ENCODE measurements around the gene FAM170A. TPM values are rescaled to one million over a fixed set of nuclear protein-coding genes. Genes with fewer than 3 reads are reported as not detected.

Gene FAM170A, protein sequence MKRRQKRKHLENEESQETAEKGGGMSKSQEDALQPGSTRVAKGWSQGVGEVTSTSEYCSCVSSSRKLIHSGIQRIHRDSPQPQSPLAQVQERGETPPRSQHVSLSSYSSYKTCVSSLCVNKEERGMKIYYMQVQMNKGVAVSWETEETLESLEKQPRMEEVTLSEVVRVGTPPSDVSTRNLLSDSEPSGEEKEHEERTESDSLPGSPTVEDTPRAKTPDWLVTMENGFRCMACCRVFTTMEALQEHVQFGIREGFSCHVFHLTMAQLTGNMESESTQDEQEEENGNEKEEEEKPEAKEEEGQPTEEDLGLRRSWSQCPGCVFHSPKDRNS
- not detected in 2 replicates for total RNA-seq (2012; rRNA removed)

DNA sequence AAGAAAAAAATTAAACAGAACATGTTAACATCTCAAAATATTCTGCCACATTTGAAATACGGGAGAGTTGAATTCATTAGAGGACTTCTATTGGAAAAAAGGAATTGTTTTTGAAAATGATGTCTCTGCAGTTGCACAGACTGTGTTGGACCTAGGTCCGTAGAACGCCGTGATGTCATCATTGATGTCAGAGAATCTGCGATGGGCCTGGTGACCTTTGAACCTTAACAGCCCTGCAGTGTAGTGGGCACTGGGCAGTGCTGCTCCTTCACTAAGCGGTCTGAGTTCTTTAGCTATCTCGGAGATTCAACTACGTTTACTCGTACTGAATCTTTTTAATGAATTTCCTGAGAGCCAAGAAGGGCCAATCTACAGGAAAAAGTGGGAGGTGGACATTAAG lies at the start of gene FAM170A:
Gene FAM170A (plus strand): TSS at position 220 of the 400 bp plus-strand sequence. CDS start 211 bp downstream, outside the sequence.
- H3K27me3 ChIP-seq (ENCODE audit: control insufficient read depth, insufficient read depth, low read length), result no peaks in the 10 kb centered on the region
- H3K4me3 ChIP-seq (ENCODE audit: low read length), result no peak within 1 kb of the TSS
- H3K9ac ChIP-seq (ENCODE audit: low read depth, low read length), result no peak within 1 kb of the TSS
- no peaks in the 10 kb centered on the region for H3K9me3 ChIP-seq (replicated peaks; ENCODE audit: low read length)
- no peak within 1 kb of the TSS for H3K4me2 ChIP-seq (ENCODE audit: low read length)
- no peaks in the 10 kb centered on the region for H3K36me3 ChIP-seq (ENCODE audit: insufficient read depth, low read length)
- H3K4me1 ChIP-seq (ENCODE audit: control insufficient read depth, insufficient read depth, low read length), result no peaks in the 10 kb centered on the region

GRCh38 chr5:119582987-119583386 lies 46.4 kb upstream of the FAM170A start:
- Histone ChIP-seq H3K9ac (ENCODE audit: low read depth, low read length) (no peak overlapping the region), H3K4me3 (ENCODE audit: low read length) (no peak overlapping the region), H3K9me3 (replicated peaks; ENCODE audit: low read length) (no peaks in the 10 kb centered on the region), H3K4me1 (ENCODE audit: control insufficient read depth, insufficient read depth, low read length) (no peaks in the 10 kb centered on the region), H3K36me3 (ENCODE audit: insufficient read depth, low read length) (no peaks in the 10 kb centered on the region), H3K4me2 (ENCODE audit: low read length) (no peak overlapping the region), H3K27me3 (ENCODE audit: control insufficient read depth, insufficient read depth, low read length) (peaks cover 3% of the 10 kb centered on the region)

DNA sequence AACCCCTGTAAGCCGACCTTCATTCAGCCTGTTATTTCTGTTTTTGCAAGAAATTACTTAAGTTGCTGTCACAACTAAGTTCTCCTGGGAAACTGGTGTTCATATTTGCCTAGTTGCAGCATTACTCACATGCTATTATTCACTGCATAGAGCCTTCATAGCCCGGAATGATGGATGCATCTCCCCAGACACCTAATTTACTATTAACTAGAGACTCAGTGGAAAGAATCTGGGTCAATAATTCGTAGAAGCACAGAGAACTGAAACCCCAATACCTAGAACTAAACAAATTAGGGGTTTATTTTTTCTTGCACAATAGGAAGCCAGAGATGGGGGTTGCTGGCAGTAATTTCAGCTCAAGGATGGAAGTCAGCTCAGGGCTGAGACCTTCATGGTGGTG lies 45.7 kb upstream of the FAM170A start:
- H3K4me1 ChIP-seq (ENCODE audit: control insufficient read depth, insufficient read depth, low read length), result no peaks in the 10 kb centered on the region

DNA sequence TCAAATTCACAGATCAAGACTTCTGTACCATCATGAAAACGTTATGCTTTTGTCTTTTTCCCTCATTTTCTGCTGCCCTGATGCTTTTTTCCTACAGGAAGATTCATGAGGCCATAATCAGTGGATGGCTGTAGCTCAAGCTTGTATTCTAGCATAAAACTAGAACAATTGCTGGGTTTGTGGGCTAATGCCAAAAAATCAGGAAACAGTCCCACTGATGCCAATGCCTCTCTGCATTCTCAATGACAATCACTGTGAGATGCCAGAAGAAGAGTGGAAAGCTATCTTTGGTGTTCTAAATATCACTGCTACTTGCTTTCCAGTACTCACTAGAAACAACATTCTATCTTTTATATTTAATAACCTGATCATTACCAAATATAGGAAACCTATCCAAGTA lies 33.3 kb upstream of the FAM170A start:
- Histone ChIP-seq H3K4me2 (ENCODE audit: low read length) (no peak overlapping the region), H3K9ac (ENCODE audit: low read depth, low read length) (no peak overlapping the region), H3K36me3 (ENCODE audit: insufficient read depth, low read length) (no peaks in the 10 kb centered on the region), H3K4me1 (ENCODE audit: control insufficient read depth, insufficient read depth, low read length) (no peaks in the 10 kb centered on the region), H3K9me3 (replicated peaks; ENCODE audit: low read length) (no peaks in the 10 kb centered on the region), H3K27me3 (ENCODE audit: control insufficient read depth, insufficient read depth, low read length) (no peaks in the 10 kb centered on the region), H3K4me3 (ENCODE audit: low read length) (no peak overlapping the region)

More for the DNA sequence above, 45.7 kb upstream of the FAM170A start:
- no peak overlapping the region for H3K4me2 ChIP-seq (ENCODE audit: low read length)
- no peaks in the 10 kb centered on the region for H3K9me3 ChIP-seq (replicated peaks; ENCODE audit: low read length)
- H3K36me3 ChIP-seq (ENCODE audit: insufficient read depth, low read length), result no peaks in the 10 kb centered on the region
- peaks cover 3% of the 10 kb centered on the region for H3K27me3 ChIP-seq (ENCODE audit: control insufficient read depth, insufficient read depth, low read length)
- H3K4me3 ChIP-seq (ENCODE audit: low read length), result no peak overlapping the region
- H3K9ac ChIP-seq (ENCODE audit: low read depth, low read length), result no peak overlapping the region

- Histone ChIP-seq H3K4me3 (ENCODE audit: low read length) (no peak overlapping the region), H3K4me2 (ENCODE audit: low read length) (no peak overlapping the region), H3K36me3 (ENCODE audit: insufficient read depth, low read length) (no peaks in the 10 kb centered on the region), H3K4me1 (ENCODE audit: control insufficient read depth, insufficient read depth, low read length) (no peaks in the 10 kb centered on the region), H3K27me3 (ENCODE audit: control insufficient read depth, insufficient read depth, low read length) (no peaks in the 10 kb centered on the region), H3K9me3 (replicated peaks; ENCODE audit: low read length) (no peaks in the 10 kb centered on the region), H3K9ac (ENCODE audit: low read depth, low read length) (no peak overlapping the region)
Measured at GRCh38 chr5:119597728-119598298, 31.5 kb upstream of the FAM170A start.

GRCh38 chr5:119613937-119614336 lies 15.4 kb upstream of the FAM170A start:
- H3K4me1 ChIP-seq (ENCODE audit: control insufficient read depth, insufficient read depth, low read length), result no peaks in the 10 kb centered on the region
- no peaks in the 10 kb centered on the region for H3K9me3 ChIP-seq (replicated peaks; ENCODE audit: low read length)
- no peak overlapping the region for H3K4me2 ChIP-seq (ENCODE audit: low read length)

DNA sequence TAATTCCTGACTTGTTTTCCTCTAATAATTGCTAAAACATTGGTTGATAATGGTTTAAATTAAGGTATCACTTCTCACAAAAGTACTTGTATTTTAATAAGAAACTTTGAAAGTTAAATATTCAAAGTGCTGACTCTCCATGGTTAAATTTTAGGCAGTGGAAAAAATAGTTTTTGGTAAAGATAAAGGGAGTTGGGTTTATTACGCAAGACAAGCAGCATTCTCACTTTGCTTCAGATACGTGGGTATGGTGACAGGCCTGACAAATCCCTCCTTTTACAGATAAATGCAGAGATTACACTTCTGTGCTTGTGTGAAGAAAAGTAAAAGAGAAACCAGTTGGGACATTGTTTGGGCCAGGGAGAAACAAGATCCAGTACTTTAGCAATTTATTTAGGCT lies 14.5 kb upstream of the FAM170A start:
- no peaks in the 10 kb centered on the region for H3K36me3 ChIP-seq (ENCODE audit: insufficient read depth, low read length)

More at GRCh38 chr5:119613937-119614336, 15.4 kb upstream of the FAM170A start:
- no peak overlapping the region for H3K4me3 ChIP-seq (ENCODE audit: low read length)
- no peaks in the 10 kb centered on the region for H3K27me3 ChIP-seq (ENCODE audit: control insufficient read depth, insufficient read depth, low read length)
- H3K36me3 ChIP-seq (ENCODE audit: insufficient read depth, low read length), result no peaks in the 10 kb centered on the region
- no peak overlapping the region for H3K9ac ChIP-seq (ENCODE audit: low read depth, low read length)

GRCh38 chr5:119626086-119626485 lies 3.3 kb upstream of the FAM170A start:
- Histone ChIP-seq H3K27me3 (ENCODE audit: control insufficient read depth, insufficient read depth, low read length) (no peaks in the 10 kb centered on the region), H3K4me1 (ENCODE audit: control insufficient read depth, insufficient read depth, low read length) (no peaks in the 10 kb centered on the region), H3K9me3 (replicated peaks; ENCODE audit: low read length) (no peaks in the 10 kb centered on the region), H3K4me2 (ENCODE audit: low read length) (no peak overlapping the region), H3K36me3 (ENCODE audit: insufficient read depth, low read length) (no peaks in the 10 kb centered on the region), H3K4me3 (ENCODE audit: low read length) (no peak overlapping the region), H3K9ac (ENCODE audit: low read depth, low read length) (no peak overlapping the region)

More for the DNA sequence above, 14.5 kb upstream of the FAM170A start:
- no peak overlapping the region for H3K9ac ChIP-seq (ENCODE audit: low read depth, low read length)
- no peaks in the 10 kb centered on the region for H3K4me1 ChIP-seq (ENCODE audit: control insufficient read depth, insufficient read depth, low read length)
- no peak overlapping the region for H3K4me3 ChIP-seq (ENCODE audit: low read length)
- H3K27me3 ChIP-seq (ENCODE audit: control insufficient read depth, insufficient read depth, low read length), result no peaks in the 10 kb centered on the region
- H3K4me2 ChIP-seq (ENCODE audit: low read length), result no peak overlapping the region
- H3K9me3 ChIP-seq (replicated peaks; ENCODE audit: low read length), result no peaks in the 10 kb centered on the region

- no peaks in the 10 kb centered on the region for H3K36me3 ChIP-seq (ENCODE audit: insufficient read depth, low read length)
- no peaks in the 10 kb centered on the region for H3K9me3 ChIP-seq (replicated peaks; ENCODE audit: low read length)
- H3K27me3 ChIP-seq (ENCODE audit: control insufficient read depth, insufficient read depth, low read length), result no peaks in the 10 kb centered on the region
- H3K4me1 ChIP-seq (ENCODE audit: control insufficient read depth, insufficient read depth, low read length), result no peaks in the 10 kb centered on the region
- no peak overlapping the region for H3K4me2 ChIP-seq (ENCODE audit: low read length)
- H3K4me3 ChIP-seq (ENCODE audit: low read length), result no peak overlapping the region
- H3K9ac ChIP-seq (ENCODE audit: low read depth, low read length), result no peak overlapping the region
Measured at GRCh38 chr5:119630752-119631440, 1.5 kb downstream of the FAM170A start.

GRCh38 chr5:119631660-119632059 lies 2.3 kb downstream of the FAM170A start:
- Histone ChIP-seq H3K36me3 (ENCODE audit: insufficient read depth, low read length) (no peaks in the 10 kb centered on the region), H3K4me3 (ENCODE audit: low read length) (no peak overlapping the region), H3K4me1 (ENCODE audit: control insufficient read depth, insufficient read depth, low read length) (no peaks in the 10 kb centered on the region), H3K9ac (ENCODE audit: low read depth, low read length) (no peak overlapping the region), H3K4me2 (ENCODE audit: low read length) (no peak overlapping the region), H3K27me3 (ENCODE audit: control insufficient read depth, insufficient read depth, low read length) (no peaks in the 10 kb centered on the region), H3K9me3 (replicated peaks; ENCODE audit: low read length) (no peaks in the 10 kb centered on the region)

DNA sequence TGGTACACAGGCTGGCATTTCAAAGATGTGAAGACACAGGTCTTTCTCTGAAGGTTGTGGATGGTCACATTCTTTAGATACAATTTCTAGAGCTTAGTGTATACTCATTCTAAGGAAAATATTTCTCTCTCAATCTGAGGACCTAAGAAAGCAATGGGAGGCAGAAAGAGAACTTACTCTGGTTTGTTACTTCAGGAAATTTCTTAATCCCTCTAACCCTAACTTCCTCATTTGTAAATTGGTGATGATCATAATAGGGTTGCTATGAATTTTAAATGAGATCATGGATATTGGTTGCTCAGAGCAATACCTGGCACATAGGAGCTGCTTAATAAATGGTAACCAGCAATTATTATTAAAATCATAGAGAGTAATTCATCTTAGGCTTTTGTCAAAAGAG lies 22.1 kb downstream of the FAM170A start:
- Histone ChIP-seq H3K4me1 (ENCODE audit: control insufficient read depth, insufficient read depth, low read length) (no peaks in the 10 kb centered on the region), H3K9ac (ENCODE audit: low read depth, low read length) (no peak overlapping the region), H3K4me3 (ENCODE audit: low read length) (no peak overlapping the region), H3K9me3 (replicated peaks; ENCODE audit: low read length) (no peaks in the 10 kb centered on the region), H3K27me3 (ENCODE audit: control insufficient read depth, insufficient read depth, low read length) (no peaks in the 10 kb centered on the region), H3K4me2 (ENCODE audit: low read length) (no peak overlapping the region), H3K36me3 (ENCODE audit: insufficient read depth, low read length) (no peaks in the 10 kb centered on the region)
